ENCODE data around the gene MRPL4. TPM values are rescaled to one million over a fixed set of nuclear protein-coding genes. Genes with fewer than 3 reads are reported as not detected.

The MRPL4 gene
- total and polyA plus RNA-seq, 2 of the 13 experiments (the other 11 are each of a cell fraction or from before 2014, with no cell fraction given), result 40.6 to 42.5 TPM

DNA sequence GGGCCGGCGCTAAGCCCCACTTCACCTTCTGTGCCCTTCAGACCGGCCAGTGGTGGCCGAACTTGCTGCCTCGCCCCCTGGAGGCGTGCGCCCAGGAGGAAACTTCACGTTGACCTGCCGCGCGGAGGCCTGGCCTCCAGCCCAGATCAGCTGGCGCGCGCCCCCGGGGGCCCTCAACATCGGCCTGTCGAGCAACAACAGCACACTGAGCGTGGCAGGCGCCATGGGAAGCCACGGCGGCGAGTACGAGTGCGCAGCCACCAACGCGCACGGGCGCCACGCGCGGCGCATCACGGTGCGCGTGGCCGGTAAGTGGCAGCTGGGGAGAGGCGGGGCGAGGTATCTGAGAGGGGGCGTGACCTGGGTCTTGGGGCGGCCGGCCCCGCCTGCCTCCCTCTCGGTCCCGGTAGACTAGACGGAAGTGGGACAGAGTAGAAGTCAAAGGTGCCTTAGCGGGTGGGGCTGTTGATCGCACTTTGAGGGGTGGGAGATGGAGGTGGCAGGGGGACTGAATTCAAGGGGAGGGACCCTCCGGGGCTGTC is 43.4 kb downstream of the MRPL4 start (continued):
- TF ChIP-seq ZNF251 (CRISPR knock-in tag; IDR thresholded peaks at IDR 0.05) (no peak), MIER2 (CRISPR knock-in tag; IDR thresholded peaks at IDR 0.05) (no peak), RFX1 (IDR thresholded peaks at IDR 0.05) (no peak), ZNF180 (CRISPR knock-in tag; IDR thresholded peaks at IDR 0.05; ENCODE audit: borderline replicate concordance, low read depth) (no peak), HOXD1 (CRISPR knock-in tag; IDR thresholded peaks at IDR 0.05) (no peak; the same call in 1 of the 2 replicates), SCMH1 (CRISPR knock-in tag; IDR thresholded peaks at IDR 0.05; ENCODE audit: borderline replicate concordance) (no peak), EZH2 (conservative IDR thresholded peaks at IDR 0.05; ENCODE audit: low read depth, low read length) (no peak), SIX1 (CRISPR knock-in tag; IDR thresholded peaks at IDR 0.05; ENCODE audit: borderline replicate concordance) (no peak), ZSCAN29 (CRISPR knock-in tag; conservative IDR thresholded peaks at IDR 0.05) (no peak), RXRA (CRISPR knock-in tag; IDR thresholded peaks at IDR 0.05) (0 out of 2 replicates have a peak, but pooled peaks have one; percentile 34), ZNF569 (CRISPR knock-in tag; IDR thresholded peaks at IDR 0.05; ENCODE audit: borderline replicate concordance) (no peak), KDM3A (CRISPR knock-in tag; IDR thresholded peaks at IDR 0.05; ENCODE audit: low read depth) (no peak), HNRNPH1 (optimal IDR thresholded peaks at IDR 0.05; ENCODE audit: low read depth, low read length) (no peak), ZNF788 (CRISPR knock-in tag; IDR thresholded peaks at IDR 0.05; ENCODE audit: borderline replicate concordance) (no peak), HNRNPUL1 (IDR thresholded peaks at IDR 0.05; ENCODE audit: low read depth, low read length) (no peak), TAF15 (IDR thresholded peaks at IDR 0.05; ENCODE audit: low read depth, low read length, poor library complexity, severe bottlenecking) (no peak), ZSCAN12 (CRISPR knock-in tag; IDR thresholded peaks at IDR 0.05) (no peak)
- TF ChIP-seq, protein P1, sequence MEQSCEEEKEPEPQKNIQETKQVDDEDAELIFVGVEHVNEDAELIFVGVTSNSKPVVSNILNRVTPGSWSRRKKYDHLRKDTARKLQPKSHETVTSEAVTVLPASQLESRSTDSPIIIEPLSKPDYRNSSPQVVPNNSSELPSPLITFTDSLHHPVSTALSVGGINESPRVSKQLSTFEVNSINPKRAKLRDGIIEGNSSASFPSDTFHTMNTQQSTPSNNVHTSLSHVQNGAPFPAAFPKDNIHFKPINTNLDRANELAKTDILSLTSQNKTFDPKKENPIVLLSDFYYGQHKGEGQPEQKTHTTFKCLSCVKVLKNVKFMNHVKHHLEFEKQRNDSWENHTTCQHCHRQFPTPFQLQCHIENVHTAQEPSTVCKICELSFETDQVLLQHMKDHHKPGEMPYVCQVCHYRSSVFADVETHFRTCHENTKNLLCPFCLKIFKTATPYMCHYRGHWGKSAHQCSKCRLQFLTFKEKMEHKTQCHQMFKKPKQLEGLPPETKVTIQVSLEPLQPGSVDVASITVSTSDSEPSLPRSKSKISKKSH (CRISPR knock-in tag; IDR thresholded peaks at IDR 0.05; ENCODE audit: borderline replicate concordance), result no peak; the same call in 1 of the 2 replicates
- TF ChIP-seq, protein P2, sequence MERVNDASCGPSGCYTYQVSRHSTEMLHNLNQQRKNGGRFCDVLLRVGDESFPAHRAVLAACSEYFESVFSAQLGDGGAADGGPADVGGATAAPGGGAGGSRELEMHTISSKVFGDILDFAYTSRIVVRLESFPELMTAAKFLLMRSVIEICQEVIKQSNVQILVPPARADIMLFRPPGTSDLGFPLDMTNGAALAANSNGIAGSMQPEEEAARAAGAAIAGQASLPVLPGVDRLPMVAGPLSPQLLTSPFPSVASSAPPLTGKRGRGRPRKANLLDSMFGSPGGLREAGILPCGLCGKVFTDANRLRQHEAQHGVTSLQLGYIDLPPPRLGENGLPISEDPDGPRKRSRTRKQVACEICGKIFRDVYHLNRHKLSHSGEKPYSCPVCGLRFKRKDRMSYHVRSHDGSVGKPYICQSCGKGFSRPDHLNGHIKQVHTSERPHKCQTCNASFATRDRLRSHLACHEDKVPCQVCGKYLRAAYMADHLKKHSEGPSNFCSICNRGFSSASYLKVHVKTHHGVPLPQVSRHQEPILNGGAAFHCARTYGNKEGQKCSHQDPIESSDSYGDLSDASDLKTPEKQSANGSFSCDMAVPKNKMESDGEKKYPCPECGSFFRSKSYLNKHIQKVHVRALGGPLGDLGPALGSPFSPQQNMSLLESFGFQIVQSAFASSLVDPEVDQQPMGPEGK (CRISPR knock-in tag; IDR thresholded peaks at IDR 0.05), result peak; percentile 94
- TF ChIP-seq, protein P3, sequence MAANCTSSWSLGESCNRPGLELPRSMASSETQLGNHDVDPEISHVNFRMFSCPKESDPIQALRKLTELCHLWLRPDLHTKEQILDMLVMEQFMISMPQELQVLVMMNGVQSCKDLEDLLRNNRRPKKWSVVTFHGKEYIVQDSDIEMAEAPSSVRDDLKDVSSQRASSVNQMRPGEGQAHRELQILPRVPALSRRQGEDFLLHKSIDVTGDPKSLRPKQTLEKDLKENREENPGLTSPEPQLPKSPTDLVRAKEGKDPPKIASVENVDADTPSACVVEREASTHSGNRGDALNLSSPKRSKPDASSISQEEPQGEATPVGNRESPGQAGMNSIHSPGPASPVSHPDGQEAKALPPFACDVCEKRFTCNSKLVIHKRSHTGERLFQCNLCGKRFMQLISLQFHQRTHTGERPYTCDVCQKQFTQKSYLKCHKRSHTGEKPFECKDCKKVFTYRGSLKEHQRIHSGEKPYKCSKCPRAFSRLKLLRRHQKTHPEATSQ (CRISPR knock-in tag; IDR thresholded peaks at IDR 0.05; ENCODE audit: borderline replicate concordance), result no peak
- TF ChIP-seq, protein P4, sequence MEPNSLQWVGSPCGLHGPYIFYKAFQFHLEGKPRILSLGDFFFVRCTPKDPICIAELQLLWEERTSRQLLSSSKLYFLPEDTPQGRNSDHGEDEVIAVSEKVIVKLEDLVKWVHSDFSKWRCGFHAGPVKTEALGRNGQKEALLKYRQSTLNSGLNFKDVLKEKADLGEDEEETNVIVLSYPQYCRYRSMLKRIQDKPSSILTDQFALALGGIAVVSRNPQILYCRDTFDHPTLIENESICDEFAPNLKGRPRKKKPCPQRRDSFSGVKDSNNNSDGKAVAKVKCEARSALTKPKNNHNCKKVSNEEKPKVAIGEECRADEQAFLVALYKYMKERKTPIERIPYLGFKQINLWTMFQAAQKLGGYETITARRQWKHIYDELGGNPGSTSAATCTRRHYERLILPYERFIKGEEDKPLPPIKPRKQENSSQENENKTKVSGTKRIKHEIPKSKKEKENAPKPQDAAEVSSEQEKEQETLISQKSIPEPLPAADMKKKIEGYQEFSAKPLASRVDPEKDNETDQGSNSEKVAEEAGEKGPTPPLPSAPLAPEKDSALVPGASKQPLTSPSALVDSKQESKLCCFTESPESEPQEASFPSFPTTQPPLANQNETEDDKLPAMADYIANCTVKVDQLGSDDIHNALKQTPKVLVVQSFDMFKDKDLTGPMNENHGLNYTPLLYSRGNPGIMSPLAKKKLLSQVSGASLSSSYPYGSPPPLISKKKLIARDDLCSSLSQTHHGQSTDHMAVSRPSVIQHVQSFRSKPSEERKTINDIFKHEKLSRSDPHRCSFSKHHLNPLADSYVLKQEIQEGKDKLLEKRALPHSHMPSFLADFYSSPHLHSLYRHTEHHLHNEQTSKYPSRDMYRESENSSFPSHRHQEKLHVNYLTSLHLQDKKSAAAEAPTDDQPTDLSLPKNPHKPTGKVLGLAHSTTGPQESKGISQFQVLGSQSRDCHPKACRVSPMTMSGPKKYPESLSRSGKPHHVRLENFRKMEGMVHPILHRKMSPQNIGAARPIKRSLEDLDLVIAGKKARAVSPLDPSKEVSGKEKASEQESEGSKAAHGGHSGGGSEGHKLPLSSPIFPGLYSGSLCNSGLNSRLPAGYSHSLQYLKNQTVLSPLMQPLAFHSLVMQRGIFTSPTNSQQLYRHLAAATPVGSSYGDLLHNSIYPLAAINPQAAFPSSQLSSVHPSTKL (CRISPR knock-in tag; IDR thresholded peaks at IDR 0.05), result 0 out of 2 replicates have a peak, but pooled peaks have one; percentile 24
- TF ChIP-seq, protein P5, sequence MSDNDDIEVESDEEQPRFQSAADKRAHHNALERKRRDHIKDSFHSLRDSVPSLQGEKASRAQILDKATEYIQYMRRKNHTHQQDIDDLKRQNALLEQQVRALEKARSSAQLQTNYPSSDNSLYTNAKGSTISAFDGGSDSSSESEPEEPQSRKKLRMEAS (IDR thresholded peaks at IDR 0.05), result peak; percentile 51; the same call in 1 of the 2 replicates

All from HepG2 (cell line).